Limb (tissue), 2 donors: ENCODE results near the gene CYP11A1.

Experiments
- DNase-seq, 2 donors: peaks; one replicate each; pipeline ENCODE4 v3.0.0-alpha.2; 2016; ENCODE audit errors: extremely low spot score in 2 of 2

CYP11A1 gene

GRCh38 chr15:74304431-74304830 lies 63.0 kb downstream of the CYP11A1 start:
- DNase-seq: peak in 1 of 2 donors; percentile 66

GRCh38 chr15:74303741-74304309 lies 63.6 kb downstream of the CYP11A1 start:
- no peak for DNase-seq

GRCh38 chr15:74302821-74303359 lies 64.6 kb downstream of the CYP11A1 start:
- peak in 1 of 2 donors; percentile 75 for DNase-seq

GRCh38 chr15:74301583-74302361 lies 65.7 kb downstream of the CYP11A1 start:
- no peak for DNase-seq

- DNase-seq: no peak
Observed at GRCh38 chr15:74300057-74300795, 67.2 kb downstream of the CYP11A1 start.

DNA sequence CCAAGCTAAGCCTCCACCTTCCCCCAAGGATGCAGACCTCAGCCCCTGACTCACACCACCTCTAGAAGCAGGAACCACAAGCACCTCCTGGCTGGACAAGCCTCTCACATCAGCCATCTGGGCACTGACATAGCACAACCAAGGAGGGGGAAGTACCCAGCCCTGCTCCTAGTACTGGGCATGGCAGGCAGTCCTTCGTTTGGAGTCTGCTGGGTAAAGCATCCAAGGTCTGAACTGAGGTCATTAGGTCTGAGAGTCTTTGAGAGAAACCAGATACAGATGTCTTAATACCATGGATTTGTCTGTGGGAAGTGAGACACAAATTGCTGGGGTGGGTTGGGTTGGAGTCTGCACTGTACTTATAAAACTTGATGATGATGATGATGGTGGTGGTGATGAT lies 69.6 kb downstream of the CYP11A1 start:
- no peak for DNase-seq

DNA sequence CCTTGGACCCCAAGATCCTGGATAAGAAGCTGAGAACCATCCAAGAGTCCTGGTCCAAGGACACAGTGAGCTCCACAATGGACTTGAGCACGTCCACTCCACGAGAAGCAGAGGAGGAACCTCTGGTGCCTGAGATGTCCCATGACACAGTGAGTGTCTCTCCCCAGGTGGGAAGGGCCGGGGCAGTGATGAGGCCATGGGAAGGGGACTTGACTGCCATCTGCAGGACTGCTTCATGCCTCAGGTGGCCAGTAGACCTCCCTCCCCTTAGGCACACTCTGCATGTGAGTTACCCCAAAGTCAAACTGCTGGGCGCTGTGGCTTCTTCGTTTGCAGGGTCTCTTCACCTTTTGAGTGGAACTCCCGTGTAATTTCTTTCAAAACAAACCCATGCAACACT lies 71.6 kb downstream of the CYP11A1 start:
- no peak for DNase-seq

DNA sequence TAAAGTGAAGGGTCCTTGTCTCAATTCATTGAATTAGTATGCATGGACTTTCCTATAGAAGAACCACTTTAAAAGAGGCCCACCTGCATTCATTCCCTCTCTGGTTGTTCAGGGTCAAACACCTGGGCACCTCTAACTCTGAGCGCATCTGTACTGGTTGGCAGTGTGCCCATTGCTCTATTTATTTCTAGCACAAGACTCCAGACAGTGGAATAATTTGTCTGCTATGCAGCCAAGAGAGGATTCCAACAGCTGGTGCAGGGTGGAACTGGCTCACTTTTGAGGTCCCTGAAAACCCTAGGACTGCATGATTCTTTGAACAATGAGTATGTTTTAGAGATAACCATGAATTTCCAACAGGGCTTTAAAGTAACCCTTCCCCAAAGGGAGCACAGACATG lies 73.4 kb downstream of the CYP11A1 start:
- DNase-seq: no peak

GRCh38 chr15:74293021-74293810 lies 74.2 kb downstream of the CYP11A1 start:
- no peak for DNase-seq

DNA sequence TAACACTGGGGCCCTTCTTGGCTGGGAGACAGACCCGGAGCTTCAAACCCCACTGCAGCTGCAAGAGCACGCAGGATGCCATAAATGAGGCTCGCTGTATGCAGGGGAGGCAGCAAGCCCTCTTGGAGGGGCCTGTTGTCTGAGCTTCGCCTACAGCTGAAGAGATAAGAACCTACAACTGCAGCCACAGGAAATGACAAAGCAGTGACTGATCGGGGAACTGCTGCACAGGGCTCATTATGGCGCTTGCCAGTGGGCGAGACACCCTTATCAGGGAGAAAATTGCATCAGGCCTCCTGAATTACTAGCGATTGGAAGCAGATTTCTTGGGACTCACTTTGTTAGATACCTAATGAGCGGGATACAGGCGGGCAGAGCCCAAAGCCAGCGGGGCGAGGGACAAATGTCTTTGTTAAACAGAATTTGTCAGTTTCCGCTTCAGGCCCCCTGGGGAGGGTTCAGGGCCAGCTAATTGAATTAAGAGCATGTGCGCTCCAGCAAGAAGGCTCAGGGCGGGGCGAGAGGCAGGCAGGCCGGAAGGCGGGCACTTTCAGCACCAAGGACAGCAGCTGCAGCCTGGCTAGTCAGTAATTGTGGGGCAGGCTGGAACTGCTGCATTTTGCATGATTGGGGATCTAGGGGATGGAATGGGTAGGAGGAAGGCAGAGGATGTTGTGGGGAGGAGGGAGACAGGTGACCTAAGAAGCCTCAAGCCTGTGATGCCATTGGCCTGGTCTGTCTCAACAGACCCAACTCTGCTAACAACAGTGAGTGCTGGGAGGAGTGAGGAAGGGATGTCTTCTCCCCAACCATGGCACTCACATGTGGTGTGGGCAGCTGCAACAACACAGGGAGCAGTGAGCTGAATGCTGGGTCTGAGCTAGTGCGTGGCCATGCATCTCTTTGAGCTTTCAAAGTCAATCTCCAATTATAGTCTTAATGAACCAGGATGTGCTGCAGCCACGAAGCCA lies 76.1 kb downstream of the CYP11A1 start:
- DNase-seq: peak; percentile 78 to 90

DNA sequence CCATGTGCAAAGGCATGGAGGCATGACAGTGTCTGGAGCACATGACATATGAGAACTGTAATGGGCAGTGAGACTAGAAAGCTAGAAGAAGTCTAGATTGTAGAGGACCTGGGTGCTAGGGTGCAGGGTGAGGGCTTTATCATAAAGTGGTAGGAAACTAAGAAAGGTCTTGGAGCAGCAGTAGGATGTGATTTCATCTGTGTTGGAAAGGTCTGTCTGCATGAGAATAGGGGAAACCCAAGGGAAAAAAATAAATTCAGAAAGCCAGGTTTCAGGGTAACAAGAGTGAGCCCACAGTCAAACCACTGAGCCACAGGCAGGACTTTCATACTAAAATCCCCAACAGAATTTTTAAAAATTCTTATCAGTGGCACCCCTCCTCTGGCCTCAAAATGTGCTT lies 76.8 kb downstream of the CYP11A1 start:
- DNase-seq: no peak

DNA sequence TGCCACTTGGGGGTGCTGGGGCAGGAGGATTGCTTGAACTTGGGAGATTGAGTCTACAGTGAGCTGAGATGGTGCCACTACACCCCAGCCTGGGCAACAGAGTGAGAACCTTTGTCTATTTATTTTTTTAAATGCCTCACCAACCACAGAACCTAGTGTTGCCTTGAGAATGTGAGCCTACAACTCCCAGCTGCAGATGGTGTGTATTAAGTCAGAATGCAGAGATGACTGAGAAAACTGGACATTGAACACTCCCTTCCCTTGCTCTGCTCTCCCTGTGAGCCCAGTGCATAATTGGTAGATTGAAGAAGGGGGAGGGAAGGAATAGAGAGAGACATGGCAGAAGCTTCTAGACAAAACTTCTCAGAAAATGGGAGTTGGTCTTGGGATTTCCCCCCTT lies 77.8 kb downstream of the CYP11A1 start:
- DNase-seq: no peak
